Measurements from ENCODE around the gene SUGP2.

GRCh38 chr19:19071897-19072296 is 38.6 kb upstream of the SUGP2 start:
- no peak for TF ChIP-seq CTCF (IDR thresholded peaks at IDR 0.05)
- TF ChIP-seq POLR2A (IDR thresholded peaks at IDR 0.05), result no peak

All from adrenal gland (tissue), 5 donors.